ENCODE measurements around the gene SF3B1.

The SF3B1 gene

GRCh38 chr2:197464175-197464574 lies 29.3 kb upstream of the SF3B1 start:
- no peak for TF ChIP-seq FOXP2 (optimal IDR thresholded peaks at IDR 0.05; ENCODE audit: borderline replicate concordance, extremely low read depth, extremely low read length, insufficient read depth)
- TF ChIP-seq SIN3A (IDR thresholded peaks at IDR 0.05; ENCODE audit: borderline replicate concordance, insufficient read depth, low read length) = no peak
- TF ChIP-seq POLR2AphosphoS5 (IDR thresholded peaks at IDR 0.05; ENCODE audit: low read depth, low read length) = no peak
- no peak for TF ChIP-seq REST (IDR thresholded peaks at IDR 0.05; ENCODE audit: insufficient read depth in 1 of 2, low read depth in 2 of 2, low read length in 2 of 2)
- no peak for TF ChIP-seq TAF1 (IDR thresholded peaks at IDR 0.05; ENCODE audit: borderline replicate concordance, insufficient read depth, low read length)

GRCh38 chr2:197461057-197461456 lies 26.2 kb upstream of the SF3B1 start:
- no peak for TF ChIP-seq POLR2AphosphoS5 (IDR thresholded peaks at IDR 0.05; ENCODE audit: low read depth, low read length)
- TF ChIP-seq SIN3A (IDR thresholded peaks at IDR 0.05; ENCODE audit: borderline replicate concordance, insufficient read depth, low read length) = no peak
- TF ChIP-seq REST (IDR thresholded peaks at IDR 0.05; ENCODE audit: insufficient read depth in 1 of 2, low read depth in 2 of 2, low read length in 2 of 2) = no peak
- no peak for TF ChIP-seq FOXP2 (optimal IDR thresholded peaks at IDR 0.05; ENCODE audit: borderline replicate concordance, extremely low read depth, extremely low read length, insufficient read depth)
- TF ChIP-seq TAF1 (IDR thresholded peaks at IDR 0.05; ENCODE audit: borderline replicate concordance, insufficient read depth, low read length) = no peak

- no peak for TF ChIP-seq FOXP2 (optimal IDR thresholded peaks at IDR 0.05; ENCODE audit: borderline replicate concordance, extremely low read depth, extremely low read length, insufficient read depth)
These were observed 25.8 kb upstream of the SF3B1 start for GRCh38 chr2:197460649-197461048.

- no peak for TF ChIP-seq TAF1 (IDR thresholded peaks at IDR 0.05; ENCODE audit: borderline replicate concordance, insufficient read depth, low read length)
- TF ChIP-seq POLR2AphosphoS5 (IDR thresholded peaks at IDR 0.05; ENCODE audit: low read depth, low read length) = no peak
- TF ChIP-seq REST (IDR thresholded peaks at IDR 0.05; ENCODE audit: insufficient read depth in 1 of 2, low read depth in 2 of 2, low read length in 2 of 2) = no peak
- TF ChIP-seq SIN3A (IDR thresholded peaks at IDR 0.05; ENCODE audit: borderline replicate concordance, insufficient read depth, low read length) = no peak
- no peak for TF ChIP-seq FOXP2 (optimal IDR thresholded peaks at IDR 0.05; ENCODE audit: borderline replicate concordance, extremely low read depth, extremely low read length, insufficient read depth)
These were observed 20.6 kb upstream of the SF3B1 start for GRCh38 chr2:197455428-197455827.

- no peak for TF ChIP-seq SIN3A (IDR thresholded peaks at IDR 0.05; ENCODE audit: borderline replicate concordance, insufficient read depth, low read length)
These were observed 20.1 kb upstream of the SF3B1 start for GRCh38 chr2:197454923-197455322.

- no peak for TF ChIP-seq FOXP2 (optimal IDR thresholded peaks at IDR 0.05; ENCODE audit: borderline replicate concordance, extremely low read depth, extremely low read length, insufficient read depth)
- peak; percentile 49; the same call in 1 of the 2 replicates for TF ChIP-seq SIN3A (IDR thresholded peaks at IDR 0.05; ENCODE audit: borderline replicate concordance, insufficient read depth, low read length)
- TF ChIP-seq REST (IDR thresholded peaks at IDR 0.05; ENCODE audit: insufficient read depth in 1 of 2, low read depth in 2 of 2, low read length in 2 of 2) = no peak
- TF ChIP-seq POLR2AphosphoS5 (IDR thresholded peaks at IDR 0.05; ENCODE audit: low read depth, low read length) = peak; percentile 4
- TF ChIP-seq TAF1 (IDR thresholded peaks at IDR 0.05; ENCODE audit: borderline replicate concordance, insufficient read depth, low read length) = no peak
These were observed 19.1 kb upstream of the SF3B1 start for GRCh38 chr2:197453914-197454398.
